Keratinocyte (primary cell): ENCODE measurements around the gene TMC7. TPM values are rescaled to one million over a fixed set of nuclear protein-coding genes. Genes with fewer than 3 reads are reported as not detected.

Experiments
- DNase-seq: peaks from one replicate; pipeline ENCODE4 v3.0.0-alpha.2; 2011; ENCODE audit warnings: low read depth, missing footprints, low spot score
- FAIRE-seq: peaks from 2 replicates; lab custom pipeline; 2011; peaks lifted over from hg19 to GRCh38; lab: Jason Lieb, UNC
- H2AFZ ChIP-seq: 2 replicates; pipeline ENCODE4 v1.6.0; 2012; ENCODE audit warnings: low read length, control low read depth, inconsistent platforms; ENCODE audit not compliant: control insufficient read depth
- H3K27ac ChIP-seq: 2 replicates; pipeline ENCODE4 v1.5.1; 2011; ENCODE audit warnings: low read length; ENCODE audit not compliant: control insufficient read depth, insufficient read depth
- H3K27me3 ChIP-seq: 3 replicates; pipeline ENCODE4 v1.6.0; 2011; ENCODE audit warnings: low read length; ENCODE audit not compliant: control insufficient read depth, insufficient read depth; ENCODE audit errors: extremely low read depth
- H3K36me3 ChIP-seq, 2 experiments: 2 replicates in 1 of 2; 3 replicates in 1 of 2; pipeline ENCODE4 v1.5.1; 2011; ENCODE audit warnings: low read length in 2 of 2, mild to moderate bottlenecking in 1 of 2; ENCODE audit not compliant: control insufficient read depth in 2 of 2, insufficient read depth in 2 of 2; ENCODE audit errors: extremely low read depth in 1 of 2
- H3K4me1 ChIP-seq: 3 replicates; pipeline ENCODE4 v1.5.1; 2011; ENCODE audit warnings: low read length; ENCODE audit not compliant: control insufficient read depth, insufficient read depth; ENCODE audit errors: extremely low read depth
- H3K4me2 ChIP-seq: 3 replicates; pipeline ENCODE4 v1.6.0; 2011; ENCODE audit warnings: low read depth, low read length; ENCODE audit not compliant: control insufficient read depth, insufficient read depth; ENCODE audit errors: extremely low read depth
- H3K4me3 ChIP-seq, 3 experiments: fragments of 200-600 bp in 1 of 3; sonication (generic) in 1 of 3; 2 replicates in 2 of 3; 3 replicates in 1 of 3; pipeline ENCODE4 v1.5.1; 2011 to 2016; ENCODE audit warnings: low read length in 3 of 3, mild to moderate bottlenecking in 3 of 3, control low read depth in 2 of 3, inconsistent platforms in 1 of 3, low read depth in 1 of 3, mixed read lengths in 1 of 3, mixed run types in 1 of 3, moderate library complexity in 1 of 3; ENCODE audit not compliant: control insufficient read depth in 2 of 3, insufficient read depth in 2 of 3; ENCODE audit errors: extremely low read depth in 1 of 3
- H3K79me2 ChIP-seq: 2 replicates; pipeline ENCODE4 v1.6.0; 2012; ENCODE audit warnings: low read length; ENCODE audit not compliant: control insufficient read depth, insufficient read depth
- H3K9ac ChIP-seq: 3 replicates; pipeline ENCODE4 v1.6.0; 2011; ENCODE audit warnings: low read length; ENCODE audit not compliant: control insufficient read depth, insufficient read depth; ENCODE audit errors: extremely low read depth
- H3K9me1 ChIP-seq: 3 replicates; pipeline ENCODE4 v1.6.0; 2011; ENCODE audit warnings: low read length; ENCODE audit not compliant: control insufficient read depth, insufficient read depth; ENCODE audit errors: extremely low read depth
- H3K9me3 ChIP-seq: 2 replicates; pipeline ENCODE4 v1.5.1; 2012; ENCODE audit warnings: low read depth, low read length; ENCODE audit not compliant: control insufficient read depth
- H4K20me1 ChIP-seq: 3 replicates; pipeline ENCODE4 v1.6.0; 2011; ENCODE audit warnings: low read length; ENCODE audit not compliant: control insufficient read depth, insufficient read depth; ENCODE audit errors: extremely low read depth
- CTCF ChIP-seq, 3 experiments: IDR thresholded peaks in 1 of 3; conservative IDR thresholded peaks in 1 of 3; optimal IDR thresholded peaks in 1 of 3; 2 replicates in 2 of 3; 3 replicates in 1 of 3; pipeline versions ENCODE3 to v1.5.1; 2011; ENCODE audit warnings: low read length in 3 of 3, mild to moderate bottlenecking in 3 of 3, moderate library complexity in 2 of 3, control low read depth in 1 of 3, inconsistent platforms in 1 of 3; ENCODE audit not compliant: insufficient read depth in 2 of 3; ENCODE audit errors: extremely low read depth in 1 of 3
- EZH2 ChIP-seq: IDR thresholded peaks from one replicate; pipeline ENCODE4 v1.6.1; 2012; ENCODE audit warnings: inconsistent platforms, mild to moderate bottlenecking, low read length, moderate library complexity
- dilution Hi-C: fragments of 300-500 bp; cut with MboI; formaldehyde crosslinking; loops from one replicate; pipeline ENCODE4 v1.7.0; 2020; ENCODE audit warnings: low sequenced_read_pairs; ENCODE audit not compliant: extremely low pct_ligation_motif_present
- polyA plus RNA-seq, 5 experiments: library from polyadenylated mRNA; depleted of rRNA in 3 of 5; stranded (reverse) in 3 of 5; stranded (forward) in 1 of 5; unstranded in 1 of 5; fragments of >200 nt; gene quantifications; 1 replicate in 1 of 5; 2 replicates in 3 of 5; 3 replicates in 1 of 5; pipeline versions ENCODE4 v1.2.1 to v1.2.3, GENCODE V29; 2011 to 2012; ENCODE audit warnings: missing spikeins in 2 of 5, low read depth in 1 of 5, low replicate concordance in 1 of 5

TMC7 gene
- polyA plus RNA-seq, 1 donor (not counting 4 experiments of a cell fraction or from before 2014, with no cell fraction given) = 8.5 TPM

GRCh38 chr16:19011169-19011731 is 27.5 kb downstream of the TMC7 start:
- Histone ChIP-seq H3K36me3 (peaks cover 4 to 20% of the 10 kb centered on the region in 2 experiments), H3K9me1 (no peaks in the 10 kb centered on the region), H3K9me3 (no peaks in the 10 kb centered on the region), H3K27me3 (no peaks in the 10 kb centered on the region), H3K4me1 (peaks cover 26% of the 10 kb centered on the region), H3K79me2 (peaks cover 3% of the 10 kb centered on the region), H3K27ac (no peak overlapping the region), H4K20me1 (no peaks in the 10 kb centered on the region), H3K9ac (no peak overlapping the region), H3K4me2 (no peak overlapping the region), H2AFZ (no peak overlapping the region), H3K4me3 (no peak overlapping the region)
- FAIRE-seq (no peak), DNase-seq (no peak)
- TF ChIP-seq EZH2 = no peak
- TF ChIP-seq CTCF (optimal IDR thresholded peaks at IDR 0.05 in 1 of 3, IDR thresholded peaks at IDR 0.05 in 1 of 3, conservative IDR thresholded peaks at IDR 0.05 in 1 of 3; ENCODE audit: extremely low read depth in 1 of 3, insufficient read depth in 2 of 3, low read length in 3 of 3) = no peak
- dilution Hi-C loops = no loop called here

DNA sequence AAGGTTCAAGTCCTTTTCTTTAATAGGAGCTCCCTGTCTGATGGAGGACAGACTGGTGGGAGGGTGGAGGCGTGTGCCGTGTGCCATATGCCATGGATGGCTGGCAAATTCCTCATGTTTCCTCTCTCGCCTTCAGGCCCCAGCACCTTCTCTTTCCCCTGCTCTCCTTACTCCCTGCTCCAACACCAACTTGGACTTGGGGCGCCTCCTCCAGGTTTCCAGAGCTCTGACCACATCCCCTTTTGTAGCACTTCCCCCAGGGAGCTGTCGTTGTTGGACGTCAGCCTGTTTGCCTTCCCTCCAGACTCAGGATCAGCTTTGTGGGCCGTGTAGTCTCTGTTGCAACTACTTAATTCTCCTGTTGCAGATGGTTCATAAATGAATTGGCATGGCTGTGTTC is 30.7 kb downstream of the TMC7 start:
- no peaks in the 10 kb centered on the region for H3K4me1 ChIP-seq
- H4K20me1 ChIP-seq = no peaks in the 10 kb centered on the region
- H3K9ac ChIP-seq = no peak overlapping the region
- H3K79me2 ChIP-seq = no peaks in the 10 kb centered on the region
- no peak overlapping the region for H2AFZ ChIP-seq
- no peaks in the 10 kb centered on the region for H3K9me1 ChIP-seq
- no peaks in the 10 kb centered on the region for H3K27me3 ChIP-seq
- no peak for FAIRE-seq
- H3K36me3 ChIP-seq = peaks cover 9 to 11% of the 10 kb centered on the region in 2 experiments
- no peak overlapping the region for H3K4me2 ChIP-seq
- no peak for DNase-seq
- TF ChIP-seq EZH2 (no peak), CTCF (optimal IDR thresholded peaks at IDR 0.05 in 1 of 3, IDR thresholded peaks at IDR 0.05 in 1 of 3, conservative IDR thresholded peaks at IDR 0.05 in 1 of 3; ENCODE audit: extremely low read depth in 1 of 3, insufficient read depth in 2 of 3, low read length in 3 of 3) (peak in 1 of 3 experiments; percentile 10)
- H3K27ac ChIP-seq = no peak overlapping the region
- no peaks in the 10 kb centered on the region for H3K9me3 ChIP-seq
- dilution Hi-C loops = no loop called here
- H3K4me3 ChIP-seq = no peak overlapping the region
